Keratinocyte (primary cell): ENCODE results near the gene CCDC200.

Experiments used
- CTCF ChIP-seq, 3 experiments: IDR thresholded peaks in 1 of 3; conservative IDR thresholded peaks in 1 of 3; optimal IDR thresholded peaks in 1 of 3; 2 replicates in 2 of 3; 3 replicates in 1 of 3; pipeline versions ENCODE3 to v1.5.1; 2011; ENCODE audit warnings: low read length in 3 of 3, mild to moderate bottlenecking in 3 of 3, moderate library complexity in 2 of 3, control low read depth in 1 of 3, inconsistent platforms in 1 of 3; ENCODE audit not compliant: insufficient read depth in 2 of 3; ENCODE audit errors: extremely low read depth in 1 of 3
- EZH2 ChIP-seq: IDR thresholded peaks from one replicate; pipeline ENCODE4 v1.6.1; 2012; ENCODE audit warnings: inconsistent platforms, mild to moderate bottlenecking, low read length, moderate library complexity

GRCh38 chr17:43176119-43176570 lies 52.3 kb downstream of the CCDC200 start:
- no peak for TF ChIP-seq CTCF (optimal IDR thresholded peaks at IDR 0.05 in 1 of 3, IDR thresholded peaks at IDR 0.05 in 1 of 3, conservative IDR thresholded peaks at IDR 0.05 in 1 of 3; ENCODE audit: extremely low read depth in 1 of 3, insufficient read depth in 2 of 3, low read length in 3 of 3)
- TF ChIP-seq EZH2: no peak
